CD4-positive, alpha-beta T cell treated with Interleukin-4 for 1 hour (primary cell): ENCODE data around the gene JARID2.

ENCODE experiments used
- DNase-seq, 2 donors: peaks; one replicate each; pipeline ENCODE4 v3.0.0-alpha.2; 2020 to 2022

JARID2 gene

GRCh38 chr6:15245361-15246216, at the start of gene JARID2:
Gene JARID2 (plus strand): TSS chr6:15246069. CDS start chr6:15246540, 471 bp downstream.
- peak; percentile 96 to 97 for DNase-seq

GRCh38 chr6:15200087-15200486, 45.8 kb upstream of the JARID2 start:
- no peak for DNase-seq

DNA sequence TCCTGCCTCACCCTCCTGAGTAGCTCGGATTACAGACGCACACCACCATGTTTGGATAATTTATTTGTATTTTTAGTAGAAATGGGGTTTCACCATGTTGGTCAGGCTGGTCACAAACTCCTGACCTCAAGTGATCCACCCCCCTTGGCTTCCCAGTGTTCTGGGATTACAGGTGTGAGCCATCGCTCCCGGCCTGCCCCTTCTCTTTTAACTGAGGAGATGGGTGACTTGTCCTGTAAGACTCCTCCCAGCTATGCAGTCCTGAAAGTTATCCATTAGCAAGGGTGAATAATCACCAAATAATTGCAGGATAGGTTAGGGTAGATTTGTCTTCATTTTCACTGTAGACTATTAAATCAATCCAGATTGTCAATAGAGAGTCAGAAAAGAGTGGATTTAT, 40.5 kb upstream of the JARID2 start:
- no peak for DNase-seq

GRCh38 chr6:15206887-15207286, 39.0 kb upstream of the JARID2 start:
- no peak for DNase-seq

- no peak for DNase-seq
Observed at GRCh38 chr6:15207923-15208322, 37.9 kb upstream of the JARID2 start.

DNA sequence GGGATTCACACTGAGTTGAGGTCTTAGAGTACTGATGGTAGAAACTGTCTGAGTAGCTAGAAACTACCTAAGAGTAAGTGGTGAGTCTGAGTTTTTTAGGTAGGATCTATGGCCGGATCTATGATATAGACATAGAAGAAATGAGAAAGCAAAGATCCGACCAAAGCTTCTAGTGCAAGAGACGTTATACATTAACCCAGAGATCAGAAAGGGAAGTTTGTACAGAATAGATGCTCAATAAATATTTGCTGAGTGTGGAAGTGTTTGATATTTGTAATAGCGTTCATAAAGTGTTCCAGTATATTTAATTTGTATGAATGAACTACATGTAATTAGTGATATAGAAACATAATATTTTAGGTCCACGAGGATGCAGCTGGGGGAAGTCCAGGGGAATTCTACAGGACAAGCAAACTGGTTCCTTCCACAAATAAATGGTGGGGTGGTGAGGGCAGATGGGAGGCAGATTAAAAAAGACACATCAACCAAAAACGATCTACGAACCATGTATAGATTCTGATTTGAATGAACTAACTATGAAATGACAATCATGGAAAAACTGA, 31.9 kb upstream of the JARID2 start:
- no peak for DNase-seq

DNA sequence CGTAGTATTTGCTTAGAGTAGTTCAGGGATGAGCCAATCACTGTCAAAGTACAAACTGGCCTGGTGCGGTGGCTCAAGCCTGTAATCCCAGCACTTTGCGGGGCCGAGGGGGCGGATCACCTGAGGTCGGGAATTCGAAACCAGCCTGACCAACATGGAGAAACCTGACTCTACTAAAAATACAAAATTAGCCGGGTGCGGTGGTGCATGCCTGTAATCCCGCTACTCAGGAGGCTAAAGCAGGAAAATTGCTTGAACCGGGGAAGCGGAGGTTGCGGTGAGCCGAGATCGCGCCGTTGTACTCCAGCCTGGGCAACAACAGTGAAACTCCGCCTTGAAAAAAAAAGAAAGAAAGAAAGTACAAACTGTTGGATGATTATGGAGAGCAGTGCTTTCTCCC, 27.5 kb upstream of the JARID2 start:
- DNase-seq, result no peak

DNA sequence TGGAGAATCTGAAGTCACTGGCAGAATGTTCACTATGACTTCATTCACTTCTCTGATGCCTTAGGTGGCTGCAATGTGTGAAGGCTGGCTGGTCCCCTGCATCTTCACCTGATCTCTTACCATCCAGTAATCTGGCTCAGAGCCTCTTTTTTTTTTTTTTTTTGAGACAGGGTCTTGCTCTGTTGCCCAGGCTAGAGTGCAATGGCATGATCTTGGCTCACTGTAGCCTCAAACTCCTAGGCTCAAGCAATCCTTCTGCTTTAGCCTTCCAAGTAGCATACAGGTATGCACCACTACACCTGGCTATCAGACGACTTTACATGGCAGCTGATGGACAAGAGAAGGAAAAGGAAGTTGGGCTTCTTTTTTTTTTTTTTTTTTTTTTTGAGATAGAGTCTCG, 25.8 kb upstream of the JARID2 start:
- no peak for DNase-seq

DNA sequence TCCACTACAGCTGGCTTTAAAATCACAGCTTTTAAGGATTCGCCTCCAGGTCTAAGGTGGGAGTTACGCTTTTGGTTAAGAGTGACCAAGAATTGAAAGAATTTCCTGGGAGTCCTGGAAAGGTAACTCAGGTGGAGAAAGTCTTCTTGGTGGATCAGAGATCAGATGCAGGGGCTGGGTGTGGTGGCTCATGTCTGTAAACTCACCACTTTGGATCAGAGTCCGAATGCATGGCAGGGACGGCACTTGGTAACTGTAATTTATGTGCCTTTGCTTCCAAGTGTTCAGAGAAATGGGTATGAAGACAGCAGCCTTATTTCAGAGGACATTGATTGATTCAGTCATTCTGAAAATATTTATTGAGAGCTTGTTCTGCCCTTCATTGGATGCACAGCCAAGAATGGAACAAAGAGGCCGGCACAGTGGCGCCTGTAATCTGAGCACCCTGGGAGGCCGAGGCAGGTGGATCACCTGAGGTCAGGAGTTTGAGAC, 18.0 kb upstream of the JARID2 start:
- no peak for DNase-seq

DNA sequence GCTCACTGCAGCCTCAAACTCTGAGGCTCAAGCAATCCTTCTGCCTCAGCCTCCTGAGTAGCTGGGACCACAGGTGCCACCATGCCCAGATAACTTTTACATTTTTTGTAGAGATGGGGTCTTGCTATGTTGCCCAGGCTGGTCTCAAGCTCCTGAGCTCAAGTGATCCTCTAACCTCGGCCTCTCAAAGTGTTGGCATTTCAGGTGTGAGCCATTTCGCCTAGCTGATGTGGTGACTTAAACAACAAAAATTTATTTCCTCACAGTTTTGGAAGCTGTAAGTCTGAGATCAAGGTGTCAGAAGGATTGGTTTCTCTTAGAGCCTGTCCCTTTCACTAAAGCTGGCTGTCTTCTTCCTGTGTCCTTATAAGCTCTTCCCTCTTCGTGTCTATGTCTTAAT, 15.0 kb upstream of the JARID2 start:
- no peak for DNase-seq

DNA sequence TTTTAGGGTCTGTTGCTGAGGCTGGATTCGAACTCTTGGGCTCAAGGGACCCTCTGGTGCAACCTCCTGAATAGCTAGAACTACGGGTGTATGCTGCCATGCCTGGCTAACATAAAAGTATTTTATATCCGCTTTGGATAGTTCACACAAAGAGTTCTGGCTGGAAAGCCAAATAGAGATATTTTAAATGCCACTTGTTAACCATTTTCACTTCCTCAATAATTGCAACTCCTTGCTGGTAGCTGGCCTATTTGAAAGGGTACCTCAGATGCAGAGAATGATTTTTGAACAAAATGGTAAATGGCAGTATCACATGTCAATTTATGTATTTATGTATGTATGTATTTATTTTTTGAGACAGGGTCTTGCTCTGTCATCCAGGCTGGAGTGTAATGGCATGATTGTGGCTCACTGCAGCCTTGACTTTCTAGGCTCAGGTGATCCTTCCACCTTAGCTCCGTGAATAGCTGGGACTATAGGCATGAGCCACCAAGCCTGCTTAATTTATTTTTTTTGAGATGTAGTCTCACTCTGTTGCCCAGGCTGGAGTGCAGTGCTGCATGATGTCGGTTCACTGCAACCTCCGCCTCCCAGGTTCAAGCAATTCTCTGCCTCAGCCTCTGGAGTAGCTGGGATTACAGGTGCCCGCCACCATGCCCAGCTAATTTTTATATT, 12.9 kb upstream of the JARID2 start:
- no peak for DNase-seq

- no peak for DNase-seq
Observed at GRCh38 chr6:15234068-15234758, 11.7 kb upstream of the JARID2 start.

- DNase-seq, result no peak
Observed at GRCh38 chr6:15239616-15240364, 6.1 kb upstream of the JARID2 start.

GRCh38 chr6:15242503-15242902, 3.4 kb upstream of the JARID2 start:
- no peak for DNase-seq

- no peak for DNase-seq
Observed at GRCh38 chr6:15242937-15243614, 2.8 kb upstream of the JARID2 start.

- no peak for DNase-seq
Observed at GRCh38 chr6:15243910-15244619, 1.8 kb upstream of the JARID2 start.

- peak in 1 of 2 donors; percentile 67 for DNase-seq
Observed at GRCh38 chr6:15244620-15245360, 1.1 kb upstream of the JARID2 start.

GRCh38 chr6:15246217-15246665, 372 bp downstream of the JARID2 start:
- no peak for DNase-seq

GRCh38 chr6:15246666-15247499, 1.0 kb downstream of the JARID2 start:
- peak; percentile 26 to 46 for DNase-seq
